Activated T-helper 2 cell treated with anti-CD3 and anti-CD28 coated beads, Interferon-gamma antibody, Interleukin-2, Interleukin-4, amounts not matched to agents 10 μg/mL and 5 μg/mL and 100 μg/mL, durations not matched to agents 14 hours and 24 hours and 36 hours (primary cell): Measurements from ENCODE around the gene GIMAP6. TPM values are rescaled to one million over a fixed set of nuclear protein-coding genes. Genes with fewer than 3 reads are reported as not detected.
"Not testable (repeated sequence)": the region's sequence is repeated elsewhere in the genome, so short reads cannot be mapped to it uniquely, and the experiment has no call there.

ENCODE experiments used
- DNase-seq: peaks from one replicate; pipeline ENCODE4 v3.0.0; 2021; ENCODE audit warnings: low spot score
- H3K27ac Mint-ChIP-seq: one replicate; pipeline ENCODE4 v1.8.0; 2021; ENCODE audit warnings: mixed read lengths
- H3K27me3 Mint-ChIP-seq: one replicate; pipeline ENCODE4 v1.8.0; 2021; ENCODE audit warnings: low read depth, mixed read lengths
- H3K36me3 Mint-ChIP-seq: one replicate; pipeline ENCODE4 v1.8.0; 2021; ENCODE audit warnings: low read depth, mixed read lengths
- H3K4me1 Mint-ChIP-seq: one replicate; pipeline ENCODE4 v1.8.0; 2021; ENCODE audit warnings: low read depth, mixed read lengths
- H3K4me3 Mint-ChIP-seq: one replicate; pipeline ENCODE4 v1.8.0; 2021; ENCODE audit warnings: low read depth, mild to moderate bottlenecking, moderate library complexity, mixed read lengths
- H3K9me3 Mint-ChIP-seq: one replicate; pipeline ENCODE4 v1.8.0; 2021; ENCODE audit warnings: mixed read lengths
- intact Hi-C: fragments of 100-400 bp; cut with micrococcal nuclease; formaldehyde crosslinking; loops from one replicate; pipeline ENCODE4 v1.15.1; 2023
- total RNA-seq: library from RNA; stranded (reverse); gene quantifications from 2 replicates; pipeline ENCODE4 v1.2.3, GENCODE V29; 2022

Gene GIMAP6
- total RNA-seq, 1 donor from 2014 or later: 29.4 TPM

DNA sequence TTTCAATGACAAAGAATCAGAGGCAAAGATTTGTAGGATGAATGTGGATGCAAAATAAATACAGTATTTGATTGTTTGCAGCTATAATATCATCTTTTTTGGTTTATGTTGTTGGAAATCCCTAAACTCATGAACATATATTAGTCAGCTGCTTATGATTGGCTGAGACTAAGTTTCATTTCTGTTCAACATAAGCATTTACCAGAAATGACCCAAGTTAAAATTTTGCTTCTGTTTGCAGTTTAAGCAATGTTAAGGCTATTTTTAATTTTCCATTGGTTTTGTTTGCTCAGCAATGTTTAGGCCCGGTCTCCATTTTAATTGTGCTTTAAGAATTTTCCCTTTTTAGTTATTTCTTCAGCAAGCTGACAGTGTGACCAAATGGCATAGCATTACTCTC lies 22.0 kb downstream of the GIMAP6 start:
- Mint-ChIP-seq H3K27ac (peak overlapping the region; percentile 69), H3K9me3 (peaks cover 20% of the 10 kb centered on the region), H3K27me3 (no peaks in the 10 kb centered on the region), H3K36me3 (peaks cover 19% of the 10 kb centered on the region), H3K4me1 (peaks cover 47% of the 10 kb centered on the region), H3K4me3 (no peak overlapping the region)
- intact Hi-C loops: loop anchor here (10.0 kb wide), 2 partner anchors 45 to 55 kb away; partner anchors contain the start of gene GIMAP4
- no peak for DNase-seq

DNA sequence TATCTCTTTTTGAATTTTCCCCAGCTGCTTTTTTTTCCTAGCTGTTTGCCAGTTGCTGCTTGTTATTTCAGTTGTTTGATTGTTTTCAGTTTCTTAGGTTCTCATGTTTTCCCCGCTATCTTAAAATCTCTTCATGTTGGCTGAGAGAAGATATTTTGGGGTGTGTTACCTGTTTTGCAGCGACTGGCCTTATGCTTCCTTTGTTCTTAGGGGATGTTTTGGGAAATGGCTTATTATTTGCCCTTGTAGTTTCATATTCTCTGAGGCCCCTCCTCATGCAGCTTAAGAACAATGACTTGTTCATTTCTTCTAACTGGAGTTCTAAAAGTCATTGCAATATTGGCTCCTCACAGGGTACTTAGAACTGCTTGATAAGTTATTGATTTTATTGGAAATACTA lies 28.6 kb downstream of the GIMAP6 start:
- H3K27me3 Mint-ChIP-seq, intact Hi-C loops, H3K4me3 Mint-ChIP-seq, DNase-seq: not testable (repeated sequence)
- H3K36me3 Mint-ChIP-seq: peaks cover 27% of the 10 kb centered on the region
- H3K27ac Mint-ChIP-seq: peak overlapping the region; percentile 60
- peaks cover 24% of the 10 kb centered on the region for H3K4me1 Mint-ChIP-seq
- peaks cover 34% of the 10 kb centered on the region for H3K9me3 Mint-ChIP-seq

DNA sequence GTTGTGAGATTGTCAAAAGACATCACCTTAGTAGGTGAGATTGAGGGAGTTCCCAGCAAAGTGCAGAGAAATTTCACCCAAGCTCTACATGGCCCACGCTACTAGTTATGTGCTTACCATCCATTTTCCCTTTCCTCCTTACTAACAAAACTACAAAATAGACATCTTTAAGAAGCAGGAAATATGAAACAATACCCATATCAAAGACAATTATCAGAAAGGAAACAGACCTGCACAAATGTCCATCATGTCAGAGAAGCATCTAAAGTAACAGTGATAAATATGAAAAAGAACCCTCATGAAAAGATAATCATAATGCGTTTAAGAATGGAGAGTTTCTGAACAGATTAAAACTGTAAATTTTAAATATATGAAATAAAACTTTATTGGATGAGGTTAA lies 36.8 kb downstream of the GIMAP6 start:
- intact Hi-C loops: no loop called here
- DNase-seq: no peak
- H3K9me3 Mint-ChIP-seq: peaks cover 80% of the 10 kb centered on the region
- H3K27me3 Mint-ChIP-seq: no peaks in the 10 kb centered on the region
- peaks cover 26% of the 10 kb centered on the region for H3K4me1 Mint-ChIP-seq
- no peak overlapping the region for H3K27ac Mint-ChIP-seq
- no peak overlapping the region for H3K4me3 Mint-ChIP-seq
- peaks cover 70% of the 10 kb centered on the region for H3K36me3 Mint-ChIP-seq

DNA sequence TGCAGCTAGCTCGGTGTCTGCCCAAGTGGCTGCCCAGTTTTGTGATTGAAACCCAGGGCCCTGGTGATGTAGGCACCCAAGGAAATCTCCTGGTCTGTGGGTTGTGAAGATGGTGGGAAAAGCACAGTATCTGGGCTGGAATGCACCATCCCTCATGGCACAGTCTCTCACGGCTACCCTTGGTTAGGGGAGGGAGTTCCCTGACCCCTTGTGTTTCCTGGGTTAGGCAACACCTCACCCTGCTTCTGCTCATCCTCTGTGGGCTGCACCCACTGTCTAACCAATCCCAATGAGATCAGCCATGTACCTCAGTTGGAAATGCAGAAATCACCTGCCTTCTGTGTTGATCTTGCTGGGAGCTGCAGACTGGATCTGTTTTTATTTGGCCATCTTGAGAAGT lies 37.4 kb downstream of the GIMAP6 start:
- H3K9me3 Mint-ChIP-seq: peaks cover 79% of the 10 kb centered on the region
- intact Hi-C loops: no loop called here
- no peaks in the 10 kb centered on the region for H3K27me3 Mint-ChIP-seq
- H3K36me3 Mint-ChIP-seq: peaks cover 64% of the 10 kb centered on the region
- no peak overlapping the region for H3K27ac Mint-ChIP-seq
- DNase-seq: no peak
- no peak overlapping the region for H3K4me3 Mint-ChIP-seq
- H3K4me1 Mint-ChIP-seq: peaks cover 23% of the 10 kb centered on the region

DNA sequence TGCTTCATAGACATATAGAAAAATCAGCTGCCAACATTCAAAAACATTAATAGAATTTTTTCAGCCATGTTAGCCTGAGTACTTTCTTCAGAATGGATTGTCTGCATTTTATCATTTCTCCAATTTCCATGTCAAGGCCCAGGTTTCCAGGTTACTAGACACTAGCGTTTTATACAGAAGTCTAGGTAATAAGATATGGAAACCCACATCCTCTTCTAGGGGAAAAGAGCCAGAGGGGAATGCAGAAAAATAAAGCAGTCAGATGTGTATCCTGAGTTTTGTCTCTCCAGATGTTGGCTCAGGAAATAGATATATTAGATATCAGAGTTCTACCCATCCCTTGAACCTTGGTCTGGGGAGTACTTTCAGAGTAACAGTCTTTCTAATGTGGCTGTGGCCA lies 44.6 kb downstream of the GIMAP6 start:
- Mint-ChIP-seq H3K4me3 (no peak overlapping the region), H3K36me3 (peaks cover 31% of the 10 kb centered on the region), H3K27ac (no peak overlapping the region), H3K27me3 (no peaks in the 10 kb centered on the region), H3K4me1 (peaks cover 31% of the 10 kb centered on the region), H3K9me3 (peaks cover 39% of the 10 kb centered on the region)
- intact Hi-C loops: loop anchor here (5.0 kb wide), 1 partner anchor 80 kb away; no protein-coding TSS in a partner anchor
- DNase-seq: no peak

DNA sequence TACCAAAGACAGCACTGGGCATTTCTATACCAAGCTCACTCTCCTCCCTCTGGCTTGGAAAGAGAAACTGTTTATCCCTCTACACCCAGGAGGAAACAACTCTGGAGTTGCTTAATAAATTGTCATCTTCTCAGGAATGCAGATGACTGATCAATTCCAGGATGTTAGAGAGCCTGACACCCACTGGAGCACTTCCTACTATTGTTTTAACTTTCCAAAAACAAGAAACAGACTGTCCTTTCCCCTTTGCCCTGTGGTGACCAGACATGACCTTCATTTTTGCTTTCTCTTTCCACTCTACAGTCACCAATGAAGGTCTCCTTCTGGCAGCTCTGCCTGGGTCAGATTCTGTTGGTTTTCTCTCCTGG lies 45.4 kb downstream of the GIMAP6 start:
- no peak for DNase-seq
- intact Hi-C loops: loop anchor here (5.0 kb wide), 1 partner anchor 81 kb away; no protein-coding TSS in a partner anchor
- Mint-ChIP-seq H3K9me3 (peaks cover 32% of the 10 kb centered on the region), H3K27me3 (no peaks in the 10 kb centered on the region), H3K4me3 (no peak overlapping the region), H3K27ac (peak overlapping the region; percentile 79), H3K36me3 (peaks cover 28% of the 10 kb centered on the region), H3K4me1 (peaks cover 31% of the 10 kb centered on the region)

DNA sequence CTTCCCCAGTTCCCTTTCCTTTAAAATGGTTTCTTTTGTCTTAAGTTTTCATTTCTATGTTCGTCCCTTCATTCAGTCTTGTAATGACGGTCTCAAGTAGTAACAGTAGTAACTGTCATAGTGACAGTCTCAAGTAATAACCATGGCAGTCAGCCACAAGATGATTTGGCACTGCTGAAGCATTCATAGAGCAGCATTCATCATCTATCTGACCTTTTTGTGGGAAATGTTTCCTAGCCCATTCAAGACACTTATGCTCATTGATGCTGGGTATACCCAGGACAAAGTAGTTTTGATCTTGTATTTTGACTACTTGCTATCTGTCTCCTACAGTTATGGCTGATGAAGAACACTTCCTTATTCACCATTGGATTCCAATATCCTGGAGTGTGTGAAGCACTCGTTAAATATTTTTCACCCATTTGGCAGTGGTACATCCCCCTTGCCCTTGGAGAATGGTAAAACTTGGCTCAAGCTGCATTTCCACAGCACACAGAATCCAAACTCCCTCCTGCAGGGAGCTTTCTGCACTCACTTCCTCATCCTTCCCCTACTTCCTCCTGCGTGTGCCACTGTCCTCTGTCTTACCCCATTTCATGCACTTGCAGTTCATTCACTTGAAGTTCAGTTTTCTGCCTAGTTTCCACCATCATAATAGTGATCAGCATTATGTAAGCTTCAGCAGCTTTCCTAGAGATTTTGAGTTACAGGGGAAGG lies 46.0 kb downstream of the GIMAP6 start:
- H3K4me1 Mint-ChIP-seq: peaks cover 31% of the 10 kb centered on the region
- intact Hi-C loops: loop anchor here (5.0 kb wide), 1 partner anchor 81 kb away; no protein-coding TSS in a partner anchor
- H3K27ac Mint-ChIP-seq: peak overlapping the region; percentile 79
- no peak for DNase-seq
- H3K27me3 Mint-ChIP-seq: no peaks in the 10 kb centered on the region
- peaks cover 32% of the 10 kb centered on the region for H3K9me3 Mint-ChIP-seq
- H3K4me3 Mint-ChIP-seq: no peak overlapping the region
- peaks cover 30% of the 10 kb centered on the region for H3K36me3 Mint-ChIP-seq

DNA sequence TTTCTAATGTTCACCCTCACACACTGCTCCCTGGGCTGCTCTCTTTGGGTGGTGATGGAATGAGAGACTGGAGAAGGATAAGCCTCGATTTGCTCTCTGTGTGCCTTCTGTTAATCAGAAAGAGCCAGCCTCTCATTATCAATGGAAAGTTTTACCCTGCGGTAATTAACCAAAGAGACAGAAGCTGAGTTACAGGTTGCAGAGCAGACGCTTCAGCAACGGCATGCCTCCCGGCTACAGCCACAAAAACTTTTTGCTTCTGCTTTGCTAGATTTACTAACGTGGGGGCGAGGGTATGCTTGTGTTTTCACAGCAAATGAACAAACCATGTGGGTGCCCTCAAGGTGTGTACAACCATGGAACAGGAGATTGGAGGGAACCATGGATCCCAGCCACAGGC lies 47.0 kb downstream of the GIMAP6 start:
- intact Hi-C loops: loop anchor here (2.0 to 5.0 kb wide), 2 partner anchors 16 to 82 kb away; no protein-coding TSS in a partner anchor
- H3K27ac Mint-ChIP-seq: peak overlapping the region; percentile 62
- peaks cover 32% of the 10 kb centered on the region for H3K9me3 Mint-ChIP-seq
- peaks cover 35% of the 10 kb centered on the region for H3K36me3 Mint-ChIP-seq
- H3K27me3 Mint-ChIP-seq: no peaks in the 10 kb centered on the region
- no peak for DNase-seq
- no peak overlapping the region for H3K4me3 Mint-ChIP-seq
- peaks cover 31% of the 10 kb centered on the region for H3K4me1 Mint-ChIP-seq

DNA sequence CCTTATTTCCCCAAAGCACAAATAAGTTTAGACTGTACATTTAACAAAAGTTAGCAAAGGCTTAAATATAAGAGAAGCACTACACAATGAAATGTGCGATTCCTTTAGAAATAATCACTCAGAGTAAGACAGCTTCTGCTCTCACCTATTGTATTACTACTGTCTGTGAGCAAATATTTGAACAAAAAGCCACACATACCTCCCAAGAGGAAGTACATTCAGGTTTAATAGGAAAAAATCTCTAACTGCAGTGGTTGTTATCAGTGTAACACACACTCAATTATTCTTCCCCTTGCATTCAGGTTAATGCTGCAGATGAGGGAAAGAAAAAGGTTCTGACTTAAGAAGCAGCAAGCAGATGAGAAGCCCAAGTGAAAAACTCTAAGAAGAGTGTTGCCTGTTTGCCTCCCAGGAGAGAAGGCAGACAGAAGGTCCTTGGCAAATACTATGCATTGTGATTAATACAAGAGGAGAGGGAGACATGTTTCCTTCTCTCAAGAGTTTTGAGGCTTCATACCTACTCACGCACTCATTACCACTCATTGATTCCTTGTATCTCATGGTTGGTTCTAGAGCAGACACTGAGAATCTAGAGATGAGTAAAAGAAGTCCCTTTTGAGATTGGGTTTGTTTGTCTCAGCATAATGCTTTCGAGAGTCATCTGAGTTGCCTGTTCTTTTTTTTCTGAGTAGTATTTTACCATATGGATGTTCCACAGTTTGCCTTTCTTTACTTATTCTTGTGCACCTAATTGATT lies 51.4 kb downstream of the GIMAP6 start:
- Mint-ChIP-seq H3K9me3 (peaks cover 49% of the 10 kb centered on the region), H3K4me1 (peaks cover 26% of the 10 kb centered on the region), H3K27me3 (no peaks in the 10 kb centered on the region), H3K36me3 (peaks cover 70% of the 10 kb centered on the region), H3K27ac (peak overlapping the region; percentile 13), H3K4me3 (no peak overlapping the region)
- intact Hi-C loops: no loop called here
- DNase-seq: no peak

DNA sequence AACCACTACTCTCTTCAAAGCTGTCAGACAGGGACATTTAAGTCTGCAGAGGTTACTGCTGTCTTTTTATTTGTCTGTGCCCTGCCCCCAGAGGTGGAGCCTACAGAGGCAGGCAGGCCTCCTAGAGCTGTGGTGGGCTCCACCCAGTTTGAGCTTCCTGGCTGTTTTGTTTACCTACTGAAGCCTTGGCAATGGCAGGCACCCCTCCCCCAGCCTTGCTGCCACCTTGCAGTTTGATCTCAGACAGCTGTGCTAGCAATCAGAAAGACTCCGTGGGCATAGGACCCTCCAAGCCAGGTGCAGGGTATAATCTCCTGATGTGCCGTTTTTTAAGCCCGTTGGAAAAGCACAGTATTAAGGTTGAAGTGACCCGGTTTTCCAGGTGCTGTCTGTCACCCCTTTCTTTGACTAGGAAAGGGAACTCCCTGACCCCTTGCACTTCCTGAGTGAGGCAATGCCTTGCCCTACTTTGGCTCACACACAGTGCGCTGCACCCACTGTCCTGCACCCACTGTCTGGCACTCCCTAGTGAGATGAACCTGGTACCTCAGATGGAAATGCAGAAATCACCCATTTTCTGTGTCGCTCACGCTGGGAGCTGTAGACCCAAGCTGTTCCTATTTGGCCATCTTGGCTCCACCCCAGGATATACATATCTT lies 52.1 kb downstream of the GIMAP6 start:
- H3K27ac Mint-ChIP-seq, intact Hi-C loops, H3K4me3 Mint-ChIP-seq, H3K27me3 Mint-ChIP-seq: not testable (repeated sequence)
- DNase-seq: peak; percentile 39
- Mint-ChIP-seq H3K9me3 (peaks cover 55% of the 10 kb centered on the region), H3K36me3 (peaks cover 77% of the 10 kb centered on the region), H3K4me1 (peaks cover 20% of the 10 kb centered on the region)
